Stimulated activated CD8-positive, alpha-beta memory T cell treated with anti-CD3 and anti-CD28 coated beads, Interleukin-15, amount 100 ng/mL, for 48 hours (primary cell): ENCODE measurements around the gene KRT17.
"Not testable (repeated sequence)": the region's sequence is repeated elsewhere in the genome, so short reads cannot be mapped to it uniquely, and the experiment has no call there.

Source experiments
- DNase-seq, 2 donors: peaks; one replicate each; pipeline ENCODE4 v3.0.0-alpha.2; 2020; ENCODE audit warnings: low read depth in 2 of 2

The KRT17 gene

DNA sequence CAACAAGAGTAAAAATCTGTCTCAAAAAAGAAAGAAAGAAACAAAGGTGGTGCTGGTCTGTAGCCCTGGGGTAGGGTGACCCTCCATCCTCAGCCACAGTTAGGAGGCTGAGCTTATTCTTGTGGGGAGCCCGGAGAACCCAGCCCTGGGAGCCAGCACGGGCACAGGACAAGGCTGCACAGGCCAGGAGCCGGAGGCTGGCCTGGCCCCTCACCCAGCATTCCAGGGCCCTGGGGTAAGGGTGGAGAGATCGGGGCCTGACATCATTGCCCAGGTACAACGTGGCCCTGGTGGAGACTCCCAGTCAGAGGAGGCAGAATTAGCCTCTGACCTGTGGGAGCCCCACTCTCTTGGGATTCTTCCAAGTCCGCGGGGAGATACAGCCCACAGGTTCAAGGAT, 10.3 kb upstream of the KRT17 start:
- DNase-seq: no peak

DNA sequence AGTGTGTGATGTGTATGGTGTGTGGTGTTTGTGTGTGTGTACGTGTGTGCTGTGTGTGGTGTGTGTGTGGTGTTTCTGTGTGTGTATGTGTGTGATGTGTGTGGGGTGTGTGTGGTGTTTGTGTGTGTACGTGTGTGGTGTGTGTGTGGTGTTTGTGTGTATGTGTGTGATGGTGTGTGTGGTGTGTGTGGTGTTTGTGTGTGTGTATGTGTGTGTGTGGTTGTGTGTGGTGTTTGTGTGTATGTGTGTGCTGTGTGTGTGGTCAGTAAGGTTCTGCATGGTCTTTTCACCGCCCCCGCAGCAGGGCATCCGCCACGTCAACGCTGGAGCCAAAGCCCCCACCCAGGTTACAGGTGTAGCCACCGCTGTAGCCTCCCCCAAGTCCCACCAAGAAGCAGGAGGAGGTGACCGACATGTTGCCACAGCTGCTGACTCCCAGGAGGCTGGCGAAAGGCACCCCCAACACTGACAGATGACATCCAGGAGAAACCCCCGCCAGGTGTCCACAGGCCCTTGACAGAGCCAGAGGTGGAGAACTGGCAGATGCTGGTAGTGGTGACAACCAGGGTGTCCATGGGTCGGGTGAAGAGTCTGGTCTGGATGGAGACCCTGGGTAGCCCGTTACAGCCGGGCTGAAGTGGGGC, 9.3 kb upstream of the KRT17 start:
- no peak for DNase-seq

DNA sequence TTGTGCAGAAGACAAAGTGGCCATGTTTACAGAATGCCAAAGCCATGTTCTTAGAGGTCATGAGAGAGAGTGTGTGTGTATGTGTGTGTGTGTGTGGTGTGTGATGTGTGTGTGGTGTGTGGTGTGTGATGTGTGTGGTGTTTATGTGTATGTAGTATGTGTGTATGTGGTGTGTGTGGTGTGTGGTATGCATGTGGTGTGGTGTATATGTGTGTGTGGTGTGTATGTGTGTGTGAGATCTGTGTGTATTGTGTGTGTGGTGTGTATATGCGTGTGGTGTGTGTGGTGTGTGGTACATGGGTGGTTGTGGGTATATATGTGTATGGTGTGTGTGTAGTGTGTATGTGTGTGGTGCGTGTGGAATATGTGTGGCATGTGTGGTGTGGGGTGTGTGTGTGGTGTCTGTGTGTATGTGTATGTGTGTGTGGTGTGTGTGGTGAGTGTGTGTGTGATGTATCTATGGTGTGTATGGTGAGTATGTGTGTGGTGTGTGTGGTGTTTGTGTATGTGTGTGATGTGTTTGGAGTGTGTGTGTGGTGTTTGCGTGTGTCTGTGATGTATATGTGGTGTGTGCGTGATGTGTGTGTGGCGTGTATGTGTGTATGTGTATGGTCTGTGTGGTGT, 8.2 kb upstream of the KRT17 start:
- no peak for DNase-seq

DNA sequence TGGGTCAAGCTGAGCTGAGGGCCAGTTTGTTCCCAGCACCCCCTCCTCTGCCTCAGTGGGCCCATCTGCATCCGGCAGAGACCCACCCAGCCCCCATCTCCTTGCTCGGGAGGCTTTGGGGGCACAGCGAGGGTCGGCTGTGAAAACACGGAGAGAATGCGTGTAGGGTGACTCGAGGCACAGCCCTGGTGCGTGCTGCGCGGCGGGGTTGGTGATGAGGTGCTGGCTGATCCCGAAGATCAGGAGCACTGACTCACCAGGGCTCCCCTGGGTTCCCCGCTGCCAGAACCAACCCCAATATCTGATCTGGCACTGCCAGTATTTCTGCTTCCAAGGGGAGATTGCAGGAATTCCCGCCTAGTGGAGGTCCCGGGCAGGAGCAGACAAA, 7.5 kb upstream of the KRT17 start:
- no peak for DNase-seq

DNA sequence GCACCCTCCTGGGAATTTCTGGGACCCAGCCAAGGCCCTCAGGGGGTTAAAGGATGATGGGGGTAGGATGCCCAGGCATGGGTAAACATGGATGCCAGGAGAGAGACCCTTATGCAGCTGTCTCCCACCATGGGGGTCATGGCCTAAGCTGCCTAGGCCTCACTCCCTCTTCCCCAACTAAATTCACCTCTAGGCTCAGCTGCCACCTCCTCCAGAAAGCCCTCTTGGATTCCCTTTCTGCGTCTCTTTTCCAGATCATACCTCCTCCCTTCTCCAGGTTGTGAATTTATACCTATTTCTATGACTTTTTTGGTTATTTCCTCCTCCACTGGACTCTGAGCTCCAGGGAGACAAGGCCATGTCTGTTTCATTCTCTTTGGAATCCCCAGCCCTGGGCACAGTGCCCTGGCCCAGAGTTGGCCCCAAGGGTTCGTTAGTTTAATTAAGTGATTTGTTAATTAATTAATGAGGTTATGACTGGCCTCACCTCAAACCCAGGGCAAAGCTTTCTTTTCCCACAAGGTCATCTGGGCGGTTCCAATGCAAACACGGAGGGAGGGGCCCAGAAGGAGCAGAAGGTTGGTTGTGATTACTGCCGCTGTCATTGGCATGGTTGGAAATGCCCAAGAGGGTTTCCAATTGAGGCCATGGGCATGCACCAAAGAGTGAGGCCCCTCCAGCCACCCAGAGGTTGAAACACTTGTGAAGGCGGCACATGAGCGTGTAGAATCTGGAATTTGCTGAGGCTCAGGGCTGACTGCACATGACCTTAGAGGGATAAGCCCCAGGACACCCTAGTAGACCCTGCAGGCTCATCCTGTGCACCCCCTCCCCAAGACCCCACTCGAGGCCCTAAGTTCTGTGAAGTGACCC, 6.9 kb upstream of the KRT17 start:
- no peak for DNase-seq

DNA sequence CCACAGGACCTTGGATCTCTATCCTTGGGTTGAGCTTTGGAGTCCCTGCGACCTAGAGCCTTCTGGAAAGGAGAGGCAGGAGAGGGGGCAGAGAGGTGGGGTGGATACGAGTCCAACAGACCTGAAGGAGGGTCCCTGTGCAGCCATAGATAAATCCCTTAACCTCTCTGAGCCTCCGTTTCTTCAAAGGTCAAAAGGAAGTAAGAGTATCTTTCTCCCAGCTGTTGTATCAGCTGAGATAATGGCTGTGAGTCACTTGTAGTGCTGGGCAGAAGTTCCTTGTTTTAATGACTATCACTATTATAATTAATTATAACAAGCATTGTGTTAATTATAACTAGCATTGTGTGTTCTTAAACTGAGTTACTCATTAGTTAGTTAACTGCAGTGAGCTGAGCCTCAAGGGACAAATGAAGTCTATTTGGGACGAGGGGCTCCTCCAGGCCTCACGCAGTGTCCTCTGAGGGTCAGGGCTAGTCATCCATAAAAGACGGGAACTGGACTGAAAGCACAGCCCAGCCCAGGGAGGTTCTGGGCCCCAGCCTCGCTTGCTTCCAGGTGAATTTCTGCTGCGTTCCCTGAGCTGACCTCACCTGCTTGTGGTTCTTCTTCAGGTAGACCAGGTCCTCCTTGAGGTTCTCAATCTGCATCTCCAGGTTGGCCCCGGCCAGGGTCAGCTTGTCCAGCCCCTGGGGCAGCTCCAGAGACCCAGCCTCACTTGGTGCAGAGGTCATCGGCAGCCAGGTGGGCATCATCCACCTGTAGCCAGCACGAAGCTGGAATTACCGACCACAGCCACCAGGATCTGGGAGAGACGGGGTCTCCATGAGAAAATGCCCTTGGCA, 5.7 kb upstream of the KRT17 start:
- no peak for DNase-seq

DNA sequence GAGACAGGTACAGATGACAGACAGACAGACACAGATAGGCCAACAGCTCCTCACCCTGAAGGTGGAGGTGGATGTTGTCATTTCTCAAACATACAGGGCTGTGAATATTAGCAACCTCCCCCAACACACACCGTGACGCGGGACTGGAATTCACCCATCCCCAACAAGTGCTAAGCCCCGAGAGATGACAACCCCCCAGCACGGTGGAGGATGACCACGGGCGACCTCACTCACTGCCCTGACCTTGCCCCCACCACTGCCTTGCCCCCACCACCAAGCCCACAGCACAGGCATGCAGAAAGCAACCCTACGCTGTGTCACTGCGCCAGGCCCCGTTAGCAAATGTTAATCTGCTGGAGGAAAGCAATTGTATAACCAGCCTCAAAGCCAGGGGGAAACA, 4.9 kb upstream of the KRT17 start:
- DNase-seq: no peak

DNA sequence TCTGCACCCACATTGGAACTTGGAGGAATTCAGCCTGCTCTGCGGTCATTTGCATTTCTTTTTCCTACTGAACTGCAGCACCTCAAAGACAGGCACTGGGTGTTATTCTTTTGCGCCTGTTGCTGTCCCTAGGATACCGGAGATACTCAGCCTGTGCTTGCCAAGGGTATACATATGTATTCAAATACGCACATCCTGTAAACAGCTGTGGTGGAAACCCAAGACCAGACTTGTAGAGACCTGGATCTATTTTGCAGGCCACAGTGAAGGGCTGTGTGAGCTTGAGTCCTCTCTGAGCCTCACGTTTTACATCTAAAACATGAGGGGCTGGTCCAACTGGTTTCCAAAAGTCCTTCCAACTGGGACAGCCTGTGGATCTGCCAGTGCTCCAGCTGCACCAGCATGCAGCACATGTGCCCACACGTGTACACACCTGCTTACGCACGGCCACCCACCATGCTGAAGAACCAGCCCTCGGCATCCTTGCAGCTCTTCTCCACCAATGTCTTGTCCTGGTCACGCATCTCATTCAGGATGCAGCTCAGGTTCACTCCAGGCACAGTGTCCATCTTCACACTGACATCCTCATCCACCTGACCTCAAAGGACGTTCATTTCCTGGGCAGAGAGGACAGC, 4.4 kb upstream of the KRT17 start:
- DNase-seq: not testable (repeated sequence)

DNA sequence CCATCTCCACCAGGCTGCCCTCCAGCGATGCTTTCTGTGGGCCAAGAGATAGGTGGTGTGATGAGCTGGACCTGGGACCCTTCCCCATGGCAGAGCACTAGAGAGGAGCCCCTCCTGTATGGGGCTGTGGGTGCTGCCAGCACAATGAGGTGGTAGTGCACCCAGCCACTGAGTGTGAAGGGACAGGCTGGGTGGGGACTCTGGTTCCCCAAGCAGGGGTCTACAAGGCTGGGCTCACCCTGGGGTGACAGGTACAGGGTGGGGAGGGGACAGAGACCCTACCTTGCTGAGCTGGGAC, 3.6 kb upstream of the KRT17 start:
- not testable (repeated sequence) for DNase-seq

DNA sequence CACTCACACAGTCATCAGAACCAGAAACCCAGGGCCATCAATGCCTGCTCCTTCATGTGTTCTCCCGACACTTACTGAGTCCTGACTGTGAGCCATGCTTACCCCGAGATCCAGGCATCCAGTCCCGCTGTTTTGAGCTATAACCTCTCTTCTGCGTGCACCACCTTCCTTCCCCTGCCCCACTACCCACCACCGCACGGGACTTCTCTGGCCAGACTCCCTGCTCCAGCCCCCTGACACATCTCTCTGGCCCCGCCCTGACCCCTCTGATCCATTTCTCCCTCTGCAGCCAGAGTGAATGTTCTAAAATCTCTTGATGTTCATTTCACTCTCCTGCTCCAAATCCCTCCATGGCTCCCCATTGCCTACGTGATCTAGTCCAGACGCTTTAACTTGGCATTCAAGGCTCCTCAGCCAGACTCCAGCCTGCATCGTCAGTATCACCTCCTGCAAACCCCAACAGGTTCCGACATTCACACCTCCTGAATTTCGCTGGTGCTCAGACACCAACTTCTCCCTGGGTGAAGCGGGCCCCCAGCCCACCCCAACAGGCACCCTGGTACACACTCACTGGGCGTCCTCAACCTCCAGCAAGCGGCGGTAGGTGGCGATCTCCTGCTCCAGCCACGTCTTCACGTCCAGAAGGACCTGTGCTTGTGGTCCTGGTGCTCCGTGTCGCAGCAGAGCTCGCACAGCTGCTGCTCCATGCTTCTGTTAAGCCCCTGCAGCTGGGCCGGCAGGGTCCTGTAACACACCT, 3.1 kb upstream of the KRT17 start:
- DNase-seq: no peak

DNA sequence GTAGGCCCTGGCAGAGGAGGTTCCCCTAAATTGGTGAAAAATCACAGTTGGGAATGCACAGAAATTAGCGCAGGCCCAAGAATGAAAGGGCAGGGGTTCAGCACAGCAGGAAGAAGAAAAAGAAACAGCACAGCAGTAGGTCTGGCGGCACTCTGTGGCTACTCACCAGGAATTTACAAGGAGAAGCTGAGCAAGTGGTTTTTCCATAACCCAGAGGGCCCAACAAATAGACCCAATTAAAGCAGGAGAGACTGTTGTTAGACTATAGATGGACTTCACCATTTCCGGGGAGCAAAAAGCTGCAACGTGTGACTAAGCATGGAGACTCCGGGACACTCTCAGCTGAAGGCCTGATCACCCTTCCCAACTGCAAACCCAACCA, 2.5 kb upstream of the KRT17 start:
- DNase-seq: not testable (repeated sequence)

DNA sequence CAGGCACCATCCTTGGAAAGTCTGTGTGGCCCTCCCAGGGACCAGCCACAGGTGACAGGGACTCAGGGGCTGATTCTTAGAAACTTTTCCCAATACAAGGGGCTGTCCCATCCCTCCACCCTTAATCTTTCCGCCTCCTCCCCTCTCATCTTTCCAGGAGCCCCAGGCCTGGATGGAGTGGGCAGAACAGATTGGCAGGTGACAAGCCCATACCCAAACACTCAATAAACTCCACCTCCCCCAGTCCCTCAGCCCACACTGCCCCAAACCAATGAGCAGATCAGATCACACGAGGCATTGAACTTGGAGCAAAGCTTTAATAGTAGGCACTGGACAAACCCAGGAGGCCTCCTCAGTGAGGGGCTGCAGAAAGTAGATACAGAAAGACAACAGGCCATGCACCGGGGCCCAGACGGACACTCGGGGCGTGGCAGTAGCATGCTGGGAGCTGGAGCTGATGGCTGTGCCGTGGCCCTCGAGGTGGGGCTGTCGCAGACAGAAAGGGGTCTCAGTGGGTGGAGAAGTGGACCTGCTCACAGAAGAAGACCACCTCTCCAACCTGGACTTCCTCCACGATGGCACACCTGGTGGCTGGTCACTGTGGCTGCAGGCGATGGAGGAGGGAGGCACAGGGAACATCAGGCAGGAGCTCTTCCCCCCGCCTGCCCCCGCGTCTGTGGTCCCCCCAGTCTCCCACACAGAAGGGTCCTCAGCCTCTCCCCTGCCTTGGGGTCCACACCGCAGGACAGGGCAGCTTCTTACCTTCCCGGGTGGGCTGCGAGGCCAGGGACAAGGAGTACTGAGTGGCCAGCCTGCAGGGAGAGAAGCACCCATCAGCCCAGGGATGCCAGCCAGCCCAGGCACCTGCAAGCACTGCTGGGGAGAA, 1.9 kb upstream of the KRT17 start:
- not testable (repeated sequence) for DNase-seq

DNA sequence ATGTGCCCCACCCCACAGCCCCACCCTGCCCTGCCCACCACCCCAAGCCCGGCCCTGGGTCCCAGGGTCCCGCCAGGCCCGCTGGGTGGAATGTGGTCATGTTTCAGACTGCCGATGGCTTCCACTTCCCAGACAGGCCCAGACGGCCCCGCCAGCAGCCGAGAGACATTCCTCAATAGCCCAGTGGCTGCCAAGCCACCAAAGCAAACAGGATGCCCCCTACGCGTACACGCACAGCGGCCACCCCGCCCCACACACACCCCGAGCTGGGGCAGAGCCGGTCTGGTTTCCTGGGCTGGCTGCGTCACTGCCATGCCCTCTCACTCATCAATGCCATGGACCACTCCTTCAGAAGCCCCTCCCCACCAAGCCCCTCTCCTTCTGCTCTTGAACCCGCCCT, 1.2 kb upstream of the KRT17 start:
- no peak for DNase-seq

DNA sequence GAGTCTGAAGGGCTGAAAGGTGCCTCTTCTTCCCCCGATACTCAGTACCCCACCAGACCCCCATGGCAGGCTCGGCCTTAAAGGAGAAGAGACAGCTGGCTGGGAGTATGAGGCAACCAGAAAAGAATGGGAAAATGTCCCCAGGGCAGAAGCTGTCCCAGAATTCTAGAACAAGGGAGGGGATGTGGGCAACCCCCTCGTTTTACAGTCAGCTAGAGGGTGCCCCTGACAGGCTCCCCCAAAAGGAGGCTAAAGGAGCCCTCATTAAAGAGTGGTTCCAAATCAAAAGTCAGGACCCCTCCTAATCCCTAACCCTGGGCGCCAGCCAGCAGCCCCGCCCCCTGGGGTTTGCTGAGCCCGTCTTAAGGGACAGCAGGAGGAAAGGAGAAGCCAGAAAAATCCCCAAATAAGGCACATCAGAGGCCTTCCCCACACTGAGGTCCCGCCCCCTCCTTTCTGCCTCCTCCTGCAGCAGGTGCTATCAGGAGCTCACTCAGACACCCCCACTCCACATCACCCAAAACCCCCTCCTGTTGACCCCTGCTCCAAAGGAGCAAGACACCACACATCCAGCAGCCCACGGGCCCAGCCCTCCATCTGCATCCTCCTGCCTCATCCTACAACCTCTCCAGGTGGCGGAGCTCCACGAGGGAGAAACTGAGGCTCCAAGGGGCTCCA, 1.1 kb downstream of the KRT17 start:
- not testable (repeated sequence) for DNase-seq

DNA sequence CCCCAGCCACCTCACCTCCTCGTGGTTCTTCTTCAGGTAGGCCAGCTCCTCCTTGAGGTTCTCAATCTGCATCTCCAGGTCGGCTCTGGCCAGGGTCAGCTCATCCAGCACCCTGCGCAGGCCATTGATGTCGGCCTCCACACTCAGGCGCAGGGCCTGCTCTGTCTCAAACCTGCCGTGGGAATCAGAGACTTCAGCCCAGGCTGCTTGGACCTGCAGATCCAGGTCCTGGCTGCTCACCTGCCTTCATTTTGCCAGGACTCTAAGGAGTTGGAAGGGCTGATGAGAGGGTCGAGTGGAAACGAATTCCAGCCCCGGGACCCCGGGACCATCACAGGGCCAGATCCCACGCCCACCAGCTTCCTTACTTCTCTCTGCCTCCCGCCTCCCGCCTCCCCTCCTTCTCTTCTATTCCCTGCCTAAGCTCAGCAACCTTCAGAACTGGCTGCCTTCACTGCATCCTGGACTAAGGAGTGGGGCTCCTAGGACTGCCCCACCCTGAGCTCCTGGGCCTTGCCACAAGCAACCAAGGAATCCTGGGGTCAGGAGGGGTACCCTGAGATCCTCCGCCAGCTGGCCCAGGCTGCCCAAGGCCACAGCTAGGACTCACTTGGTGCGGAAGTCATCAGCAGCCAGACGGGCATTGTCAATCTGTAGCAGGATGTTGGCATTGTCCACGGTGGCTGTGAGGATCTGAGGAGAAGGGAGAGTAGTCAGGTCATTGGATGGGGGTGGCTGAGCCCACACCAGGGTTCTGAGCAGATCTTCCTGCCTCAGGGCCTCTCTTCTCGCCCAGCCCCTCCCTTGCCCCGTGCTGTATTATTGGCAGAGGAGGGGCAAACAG, 1.8 kb downstream of the KRT17 start:
- DNase-seq: not testable (repeated sequence)

DNA sequence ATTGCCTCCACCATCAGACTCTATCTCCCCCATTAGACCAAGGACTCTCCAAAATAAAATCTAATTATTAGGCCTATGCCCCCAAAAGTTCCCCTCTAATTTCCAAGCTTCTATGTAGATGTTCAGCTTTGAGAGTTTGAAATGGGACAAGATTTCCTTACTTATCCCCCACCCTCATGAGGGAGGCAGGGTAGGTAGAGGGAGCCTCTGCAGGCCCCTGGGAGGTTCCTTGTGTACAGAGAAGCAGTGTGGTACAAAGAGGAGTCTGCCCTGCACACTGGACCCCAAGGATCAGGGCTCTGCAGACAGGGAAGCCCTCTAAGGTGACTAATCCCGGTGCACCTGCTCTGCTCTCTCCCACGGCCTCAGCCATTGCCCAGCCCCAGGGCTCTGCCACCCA, 2.5 kb downstream of the KRT17 start:
- DNase-seq: no peak

DNA sequence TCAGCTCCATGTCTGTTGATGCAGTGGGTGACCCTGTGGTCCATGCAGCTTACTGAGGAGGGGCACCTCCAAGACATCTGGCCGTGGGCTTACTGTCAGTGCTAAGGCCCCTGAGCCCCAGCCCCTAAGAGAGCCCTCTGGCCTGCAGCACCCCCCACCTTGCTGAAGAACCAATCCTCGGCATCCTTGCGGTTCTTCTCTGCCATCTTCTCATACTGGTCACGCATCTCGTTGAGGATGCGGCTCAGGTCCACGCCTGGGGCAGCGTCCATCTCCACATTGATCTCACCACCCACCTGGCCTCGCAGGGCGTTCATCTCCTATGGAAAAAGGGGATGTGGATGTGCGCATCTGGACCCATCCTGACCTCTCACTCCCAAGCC, 2.9 kb downstream of the KRT17 start:
- not testable (repeated sequence) for DNase-seq

DNA sequence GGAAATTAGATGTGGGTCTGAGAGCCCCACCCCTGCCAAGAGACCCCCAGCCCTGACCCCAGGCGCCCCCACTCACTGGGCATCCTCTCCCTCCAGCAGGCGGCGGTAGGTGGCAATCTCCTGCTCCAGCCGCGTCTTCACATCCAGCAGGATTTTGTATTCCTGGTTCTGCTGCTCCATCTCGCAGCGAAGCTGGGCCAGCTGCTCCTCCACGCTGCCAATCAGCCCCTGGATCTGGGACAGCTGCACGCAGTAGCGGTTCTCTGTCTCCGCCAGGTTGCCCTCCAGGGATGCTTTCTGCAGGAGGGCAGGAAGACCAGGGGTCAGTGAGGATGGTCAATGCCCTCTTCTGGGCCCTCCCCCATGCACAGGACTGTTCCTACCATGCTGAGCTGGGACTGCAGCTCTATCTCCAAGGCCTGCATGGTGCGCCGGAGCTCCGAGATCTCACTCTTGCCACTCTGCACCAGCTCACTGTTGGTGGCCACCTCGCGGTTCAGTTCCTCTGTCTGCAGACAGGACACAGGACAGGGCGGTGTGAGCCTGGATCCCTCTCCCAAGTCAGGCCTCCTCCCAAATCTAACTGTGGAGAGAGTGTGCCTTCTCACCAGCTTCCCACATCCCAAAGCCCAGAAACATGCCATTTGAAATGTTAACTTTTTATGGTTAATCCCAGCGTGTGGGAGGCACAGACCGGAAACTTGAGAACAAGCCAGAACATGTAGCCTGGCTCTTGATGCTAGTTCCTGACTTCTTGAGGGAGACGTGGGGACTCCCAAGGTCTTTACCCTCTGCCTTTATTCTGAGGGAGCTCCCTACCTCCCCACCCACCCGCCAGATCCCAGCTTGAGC, 3.6 kb downstream of the KRT17 start:
- DNase-seq: no peak
